Esophagus muscularis mucosa (tissue), 4 donors: ENCODE measurements around the gene GRIN2D.
"Not testable (repeated sequence)": the region's sequence is repeated elsewhere in the genome, so short reads cannot be mapped to it uniquely, and the experiment has no call there.

Experiments used
- CTCF ChIP-seq, 3 experiments: fragments of 200-600 bp in 2 of 3; fragments of 450-650 bp in 1 of 3; sonication (generic) in 2 of 3; IDR thresholded peaks; one replicate each; pipeline ENCODE4 v1.5.1; 2017 to 2019; ENCODE audit warnings: antibody characterized with exemption in 3 of 3, mild to moderate bottlenecking in 2 of 3, moderate library complexity in 1 of 3
- EP300 ChIP-seq: sonication (generic); formaldehyde crosslinking; IDR thresholded peaks from one replicate; pipeline ENCODE4 v1.6.1; 2017; ENCODE audit warnings: antibody characterized with exemption
- POLR2A ChIP-seq: fragments of 450-650 bp; IDR thresholded peaks from one replicate; pipeline ENCODE4 v1.6.1; 2017; ENCODE audit warnings: antibody characterized with exemption, moderate library complexity, mild to moderate bottlenecking, low read depth
- POLR2AphosphoS5 ChIP-seq, 2 donors: sonication (generic); formaldehyde crosslinking; IDR thresholded peaks; one replicate each; pipeline ENCODE4 v1.6.1; 2017; ENCODE audit warnings: antibody characterized with exemption in 2 of 2

- not testable (repeated sequence) for TF ChIP-seq EP300; CTCF (IDR thresholded peaks at IDR 0.05); POLR2A; POLR2AphosphoS5 (IDR thresholded peaks at IDR 0.05)
These were observed 21.7 kb upstream of the GRIN2D start for GRCh38 chr19:48371771-48372170.
